Nephron progenitor cell (in vitro differentiated cells): Measurements from ENCODE around the gene ANKRD13B.

Source experiments
- DNase-seq: peaks from one replicate; pipeline ENCODE4 v3.0.0; 2021
- H3K27ac Mint-ChIP-seq: 2 replicates; pipeline ENCODE4 v1.8.0; 2021; ENCODE audit warnings: mild to moderate bottlenecking, moderate library complexity, mixed read lengths
- H3K27me3 Mint-ChIP-seq: 2 replicates; pipeline ENCODE4 v1.8.0; 2021; ENCODE audit warnings: mild to moderate bottlenecking, low read depth, mixed read lengths; ENCODE audit not compliant: poor library complexity
- H3K36me3 Mint-ChIP-seq: 2 replicates; pipeline ENCODE4 v1.8.0; 2021; ENCODE audit warnings: low read depth, mixed read lengths
- H3K4me1 Mint-ChIP-seq: 2 replicates; pipeline ENCODE4 v1.8.0; 2021; ENCODE audit warnings: mixed read lengths
- H3K4me3 Mint-ChIP-seq: 2 replicates; pipeline ENCODE4 v1.8.0; 2021; ENCODE audit warnings: mild to moderate bottlenecking, moderate library complexity, mixed read lengths
- H3K9me3 Mint-ChIP-seq: 2 replicates; pipeline ENCODE4 v1.8.0; 2021; ENCODE audit warnings: mild to moderate bottlenecking, moderate library complexity, mixed read lengths
- TF ChIP-seq, protein P1 (sequence below): fragments of 200-600 bp; sonication (generic); IDR thresholded peaks from 2 replicates; pipeline ENCODE4 v1.5.0; 2021; ENCODE audit warnings: antibody characterized with exemption

ANKRD13B gene

DNA sequence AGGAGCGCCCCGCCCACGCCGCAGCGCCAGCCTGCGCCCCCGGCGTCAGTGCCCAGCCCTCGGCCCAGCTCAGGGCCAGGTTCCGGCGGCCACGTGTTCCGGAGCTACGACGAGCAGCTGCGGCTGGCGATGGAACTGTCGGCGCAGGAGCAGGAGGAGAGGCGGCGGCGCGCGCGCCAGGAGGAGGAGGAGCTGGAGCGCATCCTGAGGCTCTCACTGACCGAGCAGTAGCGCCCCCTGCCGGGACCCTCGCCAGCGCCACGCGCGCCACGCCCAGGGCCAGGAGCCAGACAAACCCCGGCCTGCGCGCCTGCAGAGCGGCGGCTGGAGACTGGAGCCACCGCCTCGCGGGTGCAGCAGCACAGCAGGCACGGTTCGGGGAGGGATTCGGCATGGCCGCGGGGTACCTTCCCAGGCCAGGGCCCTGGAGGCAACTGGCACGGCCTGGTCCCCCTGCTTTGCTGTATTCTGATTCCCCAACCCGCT, 20.5 kb downstream of the ANKRD13B start:
- H3K27ac Mint-ChIP-seq = no peak overlapping the region
- H3K27me3 Mint-ChIP-seq = peaks cover 49% of the 10 kb centered on the region
- peak overlapping the region; percentile 52 for H3K4me3 Mint-ChIP-seq
- peak; percentile 99 for DNase-seq
- no peaks in the 10 kb centered on the region for H3K9me3 Mint-ChIP-seq
- TF ChIP-seq, protein P1, sequence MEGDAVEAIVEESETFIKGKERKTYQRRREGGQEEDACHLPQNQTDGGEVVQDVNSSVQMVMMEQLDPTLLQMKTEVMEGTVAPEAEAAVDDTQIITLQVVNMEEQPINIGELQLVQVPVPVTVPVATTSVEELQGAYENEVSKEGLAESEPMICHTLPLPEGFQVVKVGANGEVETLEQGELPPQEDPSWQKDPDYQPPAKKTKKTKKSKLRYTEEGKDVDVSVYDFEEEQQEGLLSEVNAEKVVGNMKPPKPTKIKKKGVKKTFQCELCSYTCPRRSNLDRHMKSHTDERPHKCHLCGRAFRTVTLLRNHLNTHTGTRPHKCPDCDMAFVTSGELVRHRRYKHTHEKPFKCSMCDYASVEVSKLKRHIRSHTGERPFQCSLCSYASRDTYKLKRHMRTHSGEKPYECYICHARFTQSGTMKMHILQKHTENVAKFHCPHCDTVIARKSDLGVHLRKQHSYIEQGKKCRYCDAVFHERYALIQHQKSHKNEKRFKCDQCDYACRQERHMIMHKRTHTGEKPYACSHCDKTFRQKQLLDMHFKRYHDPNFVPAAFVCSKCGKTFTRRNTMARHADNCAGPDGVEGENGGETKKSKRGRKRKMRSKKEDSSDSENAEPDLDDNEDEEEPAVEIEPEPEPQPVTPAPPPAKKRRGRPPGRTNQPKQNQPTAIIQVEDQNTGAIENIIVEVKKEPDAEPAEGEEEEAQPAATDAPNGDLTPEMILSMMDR = peak; percentile 89
- peaks cover 35% of the 10 kb centered on the region for H3K4me1 Mint-ChIP-seq
- no peaks in the 10 kb centered on the region for H3K36me3 Mint-ChIP-seq

DNA sequence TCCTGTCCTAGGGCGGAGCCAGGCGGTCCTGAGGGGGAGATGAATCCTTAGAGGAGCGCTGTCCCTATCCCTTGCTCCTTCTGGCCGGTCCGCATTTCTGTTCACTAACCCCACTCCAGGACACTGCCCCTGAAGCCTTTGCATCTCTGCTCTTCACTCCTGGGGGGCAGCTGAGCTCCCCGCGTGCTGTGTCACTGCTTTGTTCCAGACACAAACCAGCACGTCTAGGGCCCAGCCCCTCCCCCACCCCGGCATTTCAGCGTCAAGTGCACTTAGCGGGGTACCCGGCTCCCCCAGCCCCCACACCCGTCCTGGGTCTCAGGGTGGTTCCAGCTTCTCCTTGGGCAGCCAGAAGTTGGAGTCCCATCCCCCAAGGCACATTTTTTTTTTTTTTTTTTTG, 20.9 kb downstream of the ANKRD13B start:
- H3K27me3 Mint-ChIP-seq = peaks cover 54% of the 10 kb centered on the region
- peaks cover 40% of the 10 kb centered on the region for H3K4me1 Mint-ChIP-seq
- DNase-seq = no peak
- no peaks in the 10 kb centered on the region for H3K9me3 Mint-ChIP-seq
- TF ChIP-seq, protein P1 = no peak
- peak overlapping the region; percentile 52 for H3K4me3 Mint-ChIP-seq
- no peak overlapping the region for H3K27ac Mint-ChIP-seq
- H3K36me3 Mint-ChIP-seq = no peaks in the 10 kb centered on the region

DNA sequence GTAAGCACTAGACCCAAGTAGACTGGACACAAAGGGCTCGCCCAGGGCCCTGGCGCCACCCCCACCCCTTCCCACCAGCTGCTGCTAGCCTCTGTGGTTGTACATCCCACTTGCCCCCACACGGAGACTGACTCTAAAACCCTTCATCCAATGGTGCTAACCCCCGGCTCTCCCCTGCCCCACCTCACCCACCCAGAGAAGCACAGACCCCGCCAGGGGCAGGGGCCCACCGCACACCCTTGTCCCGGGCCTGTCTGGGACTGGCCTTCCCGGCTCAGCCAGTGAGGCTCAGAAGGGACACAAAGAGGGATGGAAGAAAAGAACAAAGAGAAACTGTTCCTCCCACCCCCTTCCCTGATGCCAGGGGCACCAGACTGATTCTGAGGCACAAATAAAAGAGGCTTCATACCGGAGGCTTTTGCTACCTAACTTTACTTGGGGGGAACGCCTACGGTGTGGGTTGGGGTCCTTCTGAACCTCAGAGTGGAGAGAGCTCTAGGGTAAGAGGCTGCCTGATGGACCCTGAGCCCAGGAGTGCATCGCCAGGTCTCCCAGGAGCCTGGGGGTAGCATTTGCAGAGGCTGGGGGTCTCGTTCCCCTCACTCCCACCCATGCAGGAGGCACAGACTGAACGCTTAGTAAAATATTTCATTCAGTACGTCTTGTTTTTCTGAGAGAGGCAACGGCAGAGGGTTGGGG, 21.6 kb downstream of the ANKRD13B start:
- TF ChIP-seq, protein P1 = no peak
- no peak for DNase-seq
- Mint-ChIP-seq H3K36me3 (no peaks in the 10 kb centered on the region), H3K27me3 (peaks cover 60% of the 10 kb centered on the region), H3K27ac (no peak overlapping the region), H3K4me3 (peak overlapping the region; percentile 51), H3K9me3 (no peaks in the 10 kb centered on the region), H3K4me1 (peaks cover 42% of the 10 kb centered on the region)

DNA sequence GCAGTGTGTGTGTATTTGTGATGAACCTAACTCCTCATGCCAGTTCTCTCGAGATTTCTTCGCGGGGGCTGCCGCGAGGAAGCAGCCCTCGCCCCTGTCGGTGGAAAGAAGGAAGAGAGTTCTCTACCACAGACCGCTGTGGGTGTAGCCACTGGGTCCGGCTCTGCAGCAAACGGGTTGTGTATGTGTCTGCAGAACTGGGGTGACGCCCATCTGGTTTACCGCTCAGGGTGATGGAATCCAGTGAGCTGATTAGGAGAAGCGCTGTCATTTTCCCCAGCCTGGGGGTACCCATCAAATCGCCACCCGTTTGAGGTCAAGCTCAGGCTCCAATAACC, 22.1 kb downstream of the ANKRD13B start:
- Mint-ChIP-seq H3K27ac (no peak overlapping the region), H3K4me3 (peak overlapping the region; percentile 62), H3K4me1 (peaks cover 46% of the 10 kb centered on the region), H3K36me3 (no peaks in the 10 kb centered on the region), H3K27me3 (peaks cover 65% of the 10 kb centered on the region), H3K9me3 (no peaks in the 10 kb centered on the region)
- peak; percentile 18 for DNase-seq
- TF ChIP-seq, protein P1 = no peak

DNA sequence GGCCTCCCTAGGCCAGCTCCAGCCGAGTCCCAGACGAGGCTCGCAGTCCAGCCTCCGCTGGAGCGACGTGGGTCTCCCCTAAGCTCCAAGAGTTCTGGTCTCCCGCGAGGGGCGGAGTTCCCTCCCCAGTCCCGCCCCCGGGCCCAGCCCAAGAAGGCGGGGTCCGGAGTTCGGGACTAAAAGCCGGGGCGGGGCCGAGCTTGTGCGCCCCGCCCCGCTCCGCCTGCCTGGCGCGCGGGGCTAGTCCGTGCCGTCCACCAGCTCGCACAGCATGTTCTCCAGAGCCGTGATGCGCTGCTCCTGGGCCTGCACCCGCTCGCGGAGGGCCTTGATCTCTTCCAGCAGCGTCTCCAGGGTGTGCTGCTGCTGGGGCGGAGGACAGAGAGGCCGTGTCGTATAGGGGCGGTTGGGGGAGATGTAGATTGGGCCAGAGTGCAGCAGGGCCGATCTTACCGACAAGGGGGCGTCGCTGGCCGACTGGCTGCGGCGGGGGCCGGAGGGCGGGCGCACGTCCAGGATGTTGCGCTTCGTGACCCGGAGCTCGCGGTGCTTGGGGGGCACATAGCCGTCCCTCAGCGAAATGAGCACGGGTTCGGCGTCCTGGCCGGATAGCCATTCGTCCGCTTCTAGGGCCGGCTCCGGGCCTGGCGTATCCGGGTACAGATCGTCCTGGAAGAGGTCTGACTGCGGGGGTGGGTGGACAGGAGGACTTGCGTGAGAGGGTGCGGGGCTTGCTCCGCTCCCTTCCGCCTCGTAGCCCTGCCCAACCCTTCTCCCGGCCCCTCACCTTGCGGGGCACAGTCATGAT, 22.8 kb downstream of the ANKRD13B start:
- no peak overlapping the region for H3K27ac Mint-ChIP-seq
- TF ChIP-seq, protein P1 = no peak
- H3K4me3 Mint-ChIP-seq = peak overlapping the region; percentile 82
- H3K36me3 Mint-ChIP-seq = no peaks in the 10 kb centered on the region
- peak; percentile 88 for DNase-seq
- no peaks in the 10 kb centered on the region for H3K9me3 Mint-ChIP-seq
- H3K4me1 Mint-ChIP-seq = peaks cover 53% of the 10 kb centered on the region
- peaks cover 72% of the 10 kb centered on the region for H3K27me3 Mint-ChIP-seq
